Chondrocyte (in vitro differentiated cells): ENCODE data around the gene TAF13. TPM values are rescaled to one million over a fixed set of nuclear protein-coding genes. Genes with fewer than 3 reads are reported as not detected.

Experiments used
- DNase-seq: peaks from one replicate; pipeline ENCODE4 v3.0.0; 2021; ENCODE audit warnings: mixed read lengths, low spot score
- H3K27ac Mint-ChIP-seq: one replicate; pipeline ENCODE4 v1.8.0; 2021; ENCODE audit warnings: mild to moderate bottlenecking, moderate library complexity, mixed read lengths; ENCODE audit not compliant: unreplicated experiment
- H3K27me3 Mint-ChIP-seq: 2 replicates; pipeline ENCODE4 v1.8.0; 2021; ENCODE audit warnings: low read depth, mixed read lengths
- H3K36me3 Mint-ChIP-seq: 2 replicates; pipeline ENCODE4 v1.8.0; 2021; ENCODE audit warnings: low read depth, mixed read lengths
- H3K4me1 Mint-ChIP-seq: 2 replicates; pipeline ENCODE4 v1.8.0; 2021; ENCODE audit warnings: low read depth, mild to moderate bottlenecking, mixed read lengths
- H3K4me3 Mint-ChIP-seq: one replicate; pipeline ENCODE4 v1.8.0; 2021; ENCODE audit warnings: mild to moderate bottlenecking, moderate library complexity, mixed read lengths; ENCODE audit not compliant: unreplicated experiment
- H3K9me3 Mint-ChIP-seq: 2 replicates; pipeline ENCODE4 v1.8.0; 2021; ENCODE audit warnings: low read depth, mixed read lengths
- CTCF ChIP-seq: fragments of 200-600 bp; sonication (generic); IDR thresholded peaks from 2 replicates; pipeline ENCODE4 v1.5.0; 2021; ENCODE audit warnings: antibody characterized with exemption, mild to moderate bottlenecking, moderate library complexity
- total RNA-seq: library from RNA; stranded (reverse); gene quantifications from 3 replicates; pipeline ENCODE4 v1.2.1, GENCODE V29; 2021

The TAF13 gene
- total RNA-seq, 1 donor from 2014 or later: 82.9 TPM

DNA sequence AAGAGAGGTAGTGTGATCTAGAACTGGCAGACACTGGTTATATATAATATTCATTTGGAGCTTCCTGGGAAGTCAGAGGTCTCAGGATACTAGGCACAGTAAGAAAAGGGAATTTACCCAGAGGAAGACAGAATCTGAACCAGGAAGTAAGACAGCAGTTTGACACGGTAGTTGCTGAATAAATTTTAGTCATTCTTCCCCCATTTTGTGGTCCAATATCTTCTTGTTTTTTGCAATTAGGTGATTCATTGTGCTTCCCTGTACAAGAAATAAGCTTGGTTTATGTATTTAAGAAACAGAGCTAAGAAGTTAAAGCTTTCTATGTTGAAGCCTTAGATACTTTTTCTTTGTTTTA lies 16.0 kb upstream of the TAF13 start:
- H3K27ac Mint-ChIP-seq: peak overlapping the region; percentile 97
- DNase-seq: no peak

GRCh38 chr1:109091078-109091838 lies 15.5 kb upstream of the TAF13 start:
- TF ChIP-seq CTCF: no peak
- no peaks in the 10 kb centered on the region for H3K27me3 Mint-ChIP-seq
- H3K4me1 Mint-ChIP-seq: peaks cover 39% of the 10 kb centered on the region
- no peak for DNase-seq
- H3K9me3 Mint-ChIP-seq: no peaks in the 10 kb centered on the region
- H3K27ac Mint-ChIP-seq: peak overlapping the region; percentile 97
- H3K36me3 Mint-ChIP-seq: peaks cover 13% of the 10 kb centered on the region
- peak overlapping the region; percentile 77 for H3K4me3 Mint-ChIP-seq

More for the DNA sequence above, 16.0 kb upstream of the TAF13 start:
- no peak for TF ChIP-seq CTCF
- Mint-ChIP-seq H3K9me3 (no peaks in the 10 kb centered on the region), H3K36me3 (peaks cover 13% of the 10 kb centered on the region), H3K4me1 (peaks cover 39% of the 10 kb centered on the region), H3K27me3 (no peaks in the 10 kb centered on the region), H3K4me3 (peak overlapping the region; percentile 77)

- DNase-seq: peak; percentile 97
- no peak for TF ChIP-seq CTCF
- H3K36me3 Mint-ChIP-seq: peaks cover 13% of the 10 kb centered on the region
- peak within 1 kb of the TSS; percentile 97 for H3K27ac Mint-ChIP-seq
- H3K9me3 Mint-ChIP-seq: no peaks in the 10 kb centered on the region
- peak within 1 kb of the TSS; percentile 77 for H3K4me3 Mint-ChIP-seq
- H3K4me1 Mint-ChIP-seq: peaks cover 39% of the 10 kb centered on the region
- no peaks in the 10 kb centered on the region for H3K27me3 Mint-ChIP-seq
Measured at GRCh38 chr1:109090196-109091077, 14.6 kb upstream of the TAF13 start, which contains the start of gene TMEM167B. Gene TMEM167B, plus strand, starts transcription at chr1:109090764. Its CDS starts 109 bp downstream, at chr1:109090873.

DNA sequence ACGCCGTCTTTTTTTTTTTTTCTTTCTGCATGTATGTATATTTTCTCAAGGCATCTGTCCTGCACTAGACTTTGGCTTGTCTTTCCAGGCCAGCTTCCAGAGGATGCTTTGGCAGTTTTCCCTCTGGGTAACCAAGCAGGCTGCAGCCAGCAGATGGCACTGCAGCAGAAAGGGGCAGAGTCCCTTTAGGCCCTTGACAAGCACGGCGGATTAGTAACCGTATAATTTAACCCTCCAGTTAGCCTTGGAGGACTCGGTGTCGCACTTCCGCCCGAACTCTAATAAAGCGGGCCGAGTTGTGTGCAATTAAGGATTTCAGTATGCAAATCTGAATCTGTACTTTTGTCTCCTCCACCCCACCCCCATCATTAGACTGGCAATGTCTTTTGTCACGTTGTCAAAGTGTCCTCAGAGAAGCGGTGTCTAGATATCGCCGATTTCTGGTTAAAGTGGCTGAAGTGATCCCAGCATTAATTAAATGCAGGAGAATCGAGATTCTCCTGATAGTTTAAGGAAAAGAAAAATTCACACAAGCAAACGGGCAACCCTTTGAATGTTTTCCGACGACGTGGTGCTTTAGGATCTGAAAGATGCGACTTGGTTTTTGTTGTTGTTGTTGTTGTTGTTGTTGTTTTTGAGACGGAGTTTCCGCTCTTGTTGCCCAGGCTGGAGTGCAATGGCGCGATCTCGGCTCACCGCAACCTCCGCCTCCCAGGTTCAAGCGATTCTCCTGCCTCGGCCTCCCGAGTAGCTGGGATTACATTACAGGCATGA lies 13.6 kb upstream of the TAF13 start:
- H3K9me3 Mint-ChIP-seq: no peaks in the 10 kb centered on the region
- H3K36me3 Mint-ChIP-seq: peaks cover 9% of the 10 kb centered on the region
- H3K27ac Mint-ChIP-seq: no peak overlapping the region
- H3K4me1 Mint-ChIP-seq: peaks cover 37% of the 10 kb centered on the region
- peak overlapping the region; percentile 77 for H3K4me3 Mint-ChIP-seq
- peak; percentile 76 for TF ChIP-seq CTCF
- no peak for DNase-seq
- no peaks in the 10 kb centered on the region for H3K27me3 Mint-ChIP-seq
